ENCODE measurements around the gene DAGLA.

DAGLA gene

GRCh38 chr11:61702701-61703312 is 22.6 kb downstream of the DAGLA start:
- ChIA-PET CTCF (interaction anchor here (0.6 to 2.2 kb wide), 7 partner anchors 12 to 257 kb away, joined by 3 to 8 read pairs (median 3); no protein-coding TSS in a partner anchor), POLR2A (no interaction called here)
- no peak overlapping the region for H3K4me3 ChIP-seq (ENCODE audit: low read depth, low read length)
- DNase-seq (ENCODE audit: low read depth, low spot score): no peak
- TF ChIP-seq CTCF (IDR thresholded peaks at IDR 0.05; ENCODE audit: insufficient read depth, low read length, missing control alignments): no peak

DNA sequence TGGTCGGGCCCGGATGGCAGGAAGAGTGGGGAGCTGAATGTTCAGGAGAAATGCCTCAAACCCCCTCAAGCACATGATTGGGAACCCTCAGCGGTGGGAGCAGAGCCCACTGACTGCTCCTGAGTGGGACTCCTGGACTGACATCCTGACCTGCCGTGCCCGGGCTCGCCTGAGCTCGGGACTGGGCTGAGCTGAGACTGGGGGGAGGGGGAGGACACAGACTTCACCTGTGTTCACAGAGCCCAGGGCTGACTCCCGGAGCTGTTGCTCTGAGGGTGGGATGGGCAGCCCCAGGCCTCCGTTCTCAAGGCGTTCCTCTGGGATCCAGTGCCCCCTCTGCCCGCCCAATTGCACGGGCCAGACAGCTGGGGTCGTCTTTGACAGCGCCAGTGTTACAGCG is 24.6 kb downstream of the DAGLA start:
- POLR2A ChIA-PET: no interaction called here
- CTCF ChIA-PET: interaction anchor here (1.4 kb wide), 1 partner anchor 29 kb away, joined by 8 read pairs; no protein-coding TSS in a partner anchor
- TF ChIP-seq CTCF (IDR thresholded peaks at IDR 0.05; ENCODE audit: insufficient read depth, low read length, missing control alignments): no peak
- H3K4me3 ChIP-seq (ENCODE audit: low read depth, low read length): no peak overlapping the region
- DNase-seq (ENCODE audit: low read depth, low spot score): no peak

GRCh38 chr11:61706452-61707400 is 26.5 kb downstream of the DAGLA start:
- ChIA-PET CTCF (interaction anchor here (3.8 kb wide), 1 partner anchor 12 kb away, joined by 16 read pairs; no protein-coding TSS in a partner anchor), POLR2A (no interaction called here)
- no peak for DNase-seq (ENCODE audit: low read depth, low spot score)
- H3K4me3 ChIP-seq (ENCODE audit: low read depth, low read length): no peak overlapping the region
- no peak for TF ChIP-seq CTCF (IDR thresholded peaks at IDR 0.05; ENCODE audit: insufficient read depth, low read length, missing control alignments)

- H3K4me3 ChIP-seq (ENCODE audit: low read depth, low read length): no peak overlapping the region
- DNase-seq (ENCODE audit: low read depth, low spot score): no peak
- no peak for TF ChIP-seq CTCF (IDR thresholded peaks at IDR 0.05; ENCODE audit: insufficient read depth, low read length, missing control alignments)
- CTCF ChIA-PET: interaction anchor here (2.4 to 3.8 kb wide), 2 partner anchors 11 to 26 kb away, joined by 12 to 16 read pairs; no protein-coding TSS in a partner anchor
- POLR2A ChIA-PET: no interaction called here
These were observed 27.4 kb downstream of the DAGLA start for GRCh38 chr11:61707574-61707973.

- DNase-seq (ENCODE audit: low read depth, low spot score): no peak
- H3K4me3 ChIP-seq (ENCODE audit: low read depth, low read length): no peak overlapping the region
- CTCF ChIA-PET: interaction anchor here (0.8 to 3.8 kb wide), 6 partner anchors 10 to 28 kb away, joined by 3 to 16 read pairs (median 4); no protein-coding TSS in a partner anchor
- POLR2A ChIA-PET: no interaction called here
- no peak for TF ChIP-seq CTCF (IDR thresholded peaks at IDR 0.05; ENCODE audit: insufficient read depth, low read length, missing control alignments)
These were observed 28.9 kb downstream of the DAGLA start for GRCh38 chr11:61709110-61709509.

- POLR2A ChIA-PET: no interaction called here
- TF ChIP-seq CTCF (IDR thresholded peaks at IDR 0.05; ENCODE audit: insufficient read depth, low read length, missing control alignments): no peak
- no peak overlapping the region for H3K4me3 ChIP-seq (ENCODE audit: low read depth, low read length)
- no peak for DNase-seq (ENCODE audit: low read depth, low spot score)
- CTCF ChIA-PET: interaction anchor here (0.8 to 3.8 kb wide), 6 partner anchors 9 to 28 kb away, joined by 3 to 16 read pairs (median 4); no protein-coding TSS in a partner anchor
These were observed 29.4 kb downstream of the DAGLA start for GRCh38 chr11:61709572-61709971.
